Psoas muscle (tissue), 8 donors: ENCODE data around the gene LZTS2. TPM values are rescaled to one million over a fixed set of nuclear protein-coding genes. Genes with fewer than 3 reads are reported as not detected.
A peak's percentile ranks its signal among the peaks of the same experiment; 100 is the strongest.

Experiments
- ATAC-seq, 4 donors: fragments of 200-7000 bp; cut with Tn5 transposase; one replicate each; pipeline ENCODE4 v1.9.1; 2020; ENCODE audit warnings: moderate library complexity in 3 of 4, mild to moderate bottlenecking in 2 of 4
- DNase-seq, 2 donors: peaks; one replicate each; pipeline ENCODE4 v3.0.0-alpha.2; 2020
- H3K27ac ChIP-seq: fragments of 200-600 bp; one replicate; pipeline ENCODE4 v1.8.0; 2022
- H3K27me3 ChIP-seq, 3 donors: fragments of 200-600 bp in 1 of 3; one replicate each; pipeline versions ENCODE4 v1.6.1 to v1.8.0; 2013 to 2022; ENCODE audit warnings: low read length in 2 of 3, mild to moderate bottlenecking in 2 of 3, moderate library complexity in 1 of 3; ENCODE audit not compliant: insufficient read depth in 3 of 3
- H3K36me3 ChIP-seq, 2 donors: fragments of 200-600 bp in 1 of 2; one replicate each; pipeline versions ENCODE4 v1.6.1 to v1.8.0; 2013 to 2022; ENCODE audit warnings: low read depth in 1 of 2, mild to moderate bottlenecking in 1 of 2, moderate library complexity in 1 of 2; ENCODE audit not compliant: insufficient read depth in 1 of 2
- H3K4me1 ChIP-seq: fragments of 200-600 bp; one replicate; pipeline ENCODE4 v1.8.0; 2022
- H3K4me3 ChIP-seq: fragments of 200-600 bp; one replicate; pipeline ENCODE4 v1.8.0; 2022; ENCODE audit warnings: mild to moderate bottlenecking
- H3K9me3 ChIP-seq: fragments of 200-600 bp; one replicate; pipeline ENCODE4 v1.8.0; 2022
- CTCF ChIP-seq: fragments of 200-600 bp; IDR thresholded peaks from one replicate; pipeline ENCODE4 v1.8.0; 2022; ENCODE audit warnings: antibody characterized with exemption
- WGBS, 3 donors: extraction: QIAGEN DNeasy Blood & Tissue Kit; methylation state at CpG; one replicate each; pipeline versions ENCODE4 v1.1.6 to v1.1.7; 2013; 5-methylcytosine and 5-hydroxymethylcytosine counted together
- intact Hi-C, 2 donors: fragments of 100-400 bp; cut with DNase I; formaldehyde crosslinking; loops; one replicate each; pipeline versions ENCODE4 v1.11.0 to v1.14.2; 2022
- polyA plus RNA-seq, 3 donors: library from polyadenylated mRNA; stranded (reverse); fragments of 200-250 nt; gene quantifications; one replicate each; pipeline ENCODE4 v1.2.3, GENCODE V29; 2013
- total RNA-seq, 4 donors: library from RNA; stranded (reverse); fragmentation: NEBNext Ultra II Directional in 2 of 4; extraction: Animal tissue kit (Norgen Biotek cat#: 25700) in 2 of 4; gene quantifications; one replicate each; pipeline versions ENCODE4 v1.2.1 to v1.2.4, GENCODE V29; 2021 to 2023
- donor health status: healthy with polysubstance abuse.
- donor health status: DM: no; HTN: no; CAD: no; lungs with moderate emphysema.
- donor health status: Bipolar disorder and iron deficiency.
- donor health status: healthy.
- donor health status: DM: yes; HTN: yes; CAD: no.
- donor health status: DM: no; HTN: no; CAD: no.
- donor health status: DM: no; HTN: no; CAD: no.
- donor health status: DM: yes; HTN: yes; CAD: no.

LZTS2 gene
- total and polyA plus RNA-seq, 7 donors = 19.0 to 66.0 (median 24.6) TPM

GRCh38 chr10:101014230-101014884 is 14.7 kb downstream of the LZTS2 start:
- TF ChIP-seq CTCF = peak; percentile 91
- DNase-seq (peak; percentile 83 to 92), ATAC-seq (peak; percentile 74 to 91 (median 78))
- intact Hi-C loops = loop anchor here (1.0 to 10.0 kb wide), 5 partner anchors 19 to 450 kb away; partner anchors contain the start of gene SEMA4G (in 2 of the 2)
- Histone ChIP-seq H3K27me3 (peaks cover 0 to 13% (median 5%) of the 10 kb centered on the region in 3 donors), H3K4me1 (peaks cover 6% of the 10 kb centered on the region), H3K27ac (no peak overlapping the region), H3K4me3 (no peak overlapping the region), H3K9me3 (no peaks in the 10 kb centered on the region), H3K36me3 (no peaks in the 10 kb centered on the region)
- 20 to 25% (median 20%) methylated on average over 11 of the region's 11 CpGs for WGBS, 3 donors

- intact Hi-C loops = loop anchor here (1.0 to 10.0 kb wide), 5 partner anchors 20 to 450 kb away; partner anchors contain the start of gene SEMA4G (in 2 of the 2)
- Histone ChIP-seq H3K9me3 (no peaks in the 10 kb centered on the region), H3K27ac (no peak overlapping the region), H3K4me3 (no peak overlapping the region), H3K27me3 (peaks cover 0 to 13% (median 5%) of the 10 kb centered on the region in 3 donors), H3K4me1 (peaks cover 6% of the 10 kb centered on the region), H3K36me3 (no peaks in the 10 kb centered on the region)
- WGBS, 3 donors = 45 to 58% (median 46%) methylated on average over 6 to 7 of the region's 7 CpGs
- TF ChIP-seq CTCF = no peak
- no peak for ATAC-seq
- peak in 1 of 2 donors; percentile 39 for DNase-seq
These were observed 15.5 kb downstream of the LZTS2 start for GRCh38 chr10:101014966-101015581.

GRCh38 chr10:101015582-101015973 is 16.0 kb downstream of the LZTS2 start:
- no peak for TF ChIP-seq CTCF
- Histone ChIP-seq H3K27me3 (peaks cover 0 to 13% (median 5%) of the 10 kb centered on the region in 3 donors), H3K4me1 (peaks cover 6% of the 10 kb centered on the region), H3K27ac (no peak overlapping the region), H3K4me3 (no peak overlapping the region), H3K36me3 (no peaks in the 10 kb centered on the region), H3K9me3 (no peaks in the 10 kb centered on the region)
- 69 to 86% (median 82%) methylated on average over 7 to 8 of the region's 8 CpGs for WGBS, 3 donors
- intact Hi-C loops = loop anchor here (2.0 to 10.0 kb wide), 4 partner anchors 21 to 451 kb away; partner anchors contain the start of gene SEMA4G (in 2 of the 2)
- DNase-seq = peak in 1 of 2 donors; percentile 52
- no peak for ATAC-seq

GRCh38 chr10:101016814-101017213 is 17.2 kb downstream of the LZTS2 start:
- Histone ChIP-seq H3K9me3 (no peaks in the 10 kb centered on the region), H3K27me3 (peaks cover 0 to 13% (median 5%) of the 10 kb centered on the region in 3 donors), H3K36me3 (no peaks in the 10 kb centered on the region), H3K27ac (no peak overlapping the region), H3K4me1 (peaks cover 6% of the 10 kb centered on the region), H3K4me3 (no peak overlapping the region)
- intact Hi-C loops = loop anchor here (10.0 kb wide), 2 partner anchors 52 to 452 kb away; partner anchors contain the start of gene SEMA4G (in 1 of the 2)
- 69 to 81% (median 72%) methylated on average over 3 to 5 of the region's 5 CpGs for whole genome bisulfite sequencing, 3 donors
- no peak for TF ChIP-seq CTCF
- DNase-seq = no peak
- ATAC-seq = no peak
